ENCODE results near the gene SLC38A3.

DNA sequence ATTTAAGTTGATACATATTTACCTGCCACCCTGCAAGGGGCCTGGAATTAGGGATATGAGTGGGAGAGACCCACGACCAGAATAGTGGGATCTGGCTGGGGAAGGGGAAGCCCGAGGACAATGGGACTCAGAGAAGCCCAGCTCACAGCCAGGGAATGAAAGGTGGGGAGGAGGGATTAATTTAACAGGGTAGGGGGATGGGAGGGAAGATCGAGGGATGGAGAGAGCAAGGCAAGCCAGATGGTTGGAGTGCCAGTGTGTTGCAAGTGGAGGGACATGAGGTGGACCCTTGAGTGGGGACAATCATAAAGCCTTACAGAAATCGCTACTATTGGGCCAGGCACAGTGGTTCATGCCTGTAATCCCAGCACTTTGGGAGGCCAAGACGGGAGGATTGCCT lies 26.5 kb downstream of the SLC38A3 start:
- TF ChIP-seq, protein P1, sequence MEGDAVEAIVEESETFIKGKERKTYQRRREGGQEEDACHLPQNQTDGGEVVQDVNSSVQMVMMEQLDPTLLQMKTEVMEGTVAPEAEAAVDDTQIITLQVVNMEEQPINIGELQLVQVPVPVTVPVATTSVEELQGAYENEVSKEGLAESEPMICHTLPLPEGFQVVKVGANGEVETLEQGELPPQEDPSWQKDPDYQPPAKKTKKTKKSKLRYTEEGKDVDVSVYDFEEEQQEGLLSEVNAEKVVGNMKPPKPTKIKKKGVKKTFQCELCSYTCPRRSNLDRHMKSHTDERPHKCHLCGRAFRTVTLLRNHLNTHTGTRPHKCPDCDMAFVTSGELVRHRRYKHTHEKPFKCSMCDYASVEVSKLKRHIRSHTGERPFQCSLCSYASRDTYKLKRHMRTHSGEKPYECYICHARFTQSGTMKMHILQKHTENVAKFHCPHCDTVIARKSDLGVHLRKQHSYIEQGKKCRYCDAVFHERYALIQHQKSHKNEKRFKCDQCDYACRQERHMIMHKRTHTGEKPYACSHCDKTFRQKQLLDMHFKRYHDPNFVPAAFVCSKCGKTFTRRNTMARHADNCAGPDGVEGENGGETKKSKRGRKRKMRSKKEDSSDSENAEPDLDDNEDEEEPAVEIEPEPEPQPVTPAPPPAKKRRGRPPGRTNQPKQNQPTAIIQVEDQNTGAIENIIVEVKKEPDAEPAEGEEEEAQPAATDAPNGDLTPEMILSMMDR (conservative IDR thresholded peaks at IDR 0.05; ENCODE audit: low read depth in 2 of 2): no peak
- TF ChIP-seq EZH2 (IDR thresholded peaks at IDR 0.05; ENCODE audit: low read depth, unreplicated experiment): no peak
- TF ChIP-seq POLR2AphosphoS5 (IDR thresholded peaks at IDR 0.05; ENCODE audit: low read depth): no peak
- TF ChIP-seq JUNB (IDR thresholded peaks at IDR 0.05; ENCODE audit: unreplicated experiment): no peak
- TF ChIP-seq, protein P2, sequence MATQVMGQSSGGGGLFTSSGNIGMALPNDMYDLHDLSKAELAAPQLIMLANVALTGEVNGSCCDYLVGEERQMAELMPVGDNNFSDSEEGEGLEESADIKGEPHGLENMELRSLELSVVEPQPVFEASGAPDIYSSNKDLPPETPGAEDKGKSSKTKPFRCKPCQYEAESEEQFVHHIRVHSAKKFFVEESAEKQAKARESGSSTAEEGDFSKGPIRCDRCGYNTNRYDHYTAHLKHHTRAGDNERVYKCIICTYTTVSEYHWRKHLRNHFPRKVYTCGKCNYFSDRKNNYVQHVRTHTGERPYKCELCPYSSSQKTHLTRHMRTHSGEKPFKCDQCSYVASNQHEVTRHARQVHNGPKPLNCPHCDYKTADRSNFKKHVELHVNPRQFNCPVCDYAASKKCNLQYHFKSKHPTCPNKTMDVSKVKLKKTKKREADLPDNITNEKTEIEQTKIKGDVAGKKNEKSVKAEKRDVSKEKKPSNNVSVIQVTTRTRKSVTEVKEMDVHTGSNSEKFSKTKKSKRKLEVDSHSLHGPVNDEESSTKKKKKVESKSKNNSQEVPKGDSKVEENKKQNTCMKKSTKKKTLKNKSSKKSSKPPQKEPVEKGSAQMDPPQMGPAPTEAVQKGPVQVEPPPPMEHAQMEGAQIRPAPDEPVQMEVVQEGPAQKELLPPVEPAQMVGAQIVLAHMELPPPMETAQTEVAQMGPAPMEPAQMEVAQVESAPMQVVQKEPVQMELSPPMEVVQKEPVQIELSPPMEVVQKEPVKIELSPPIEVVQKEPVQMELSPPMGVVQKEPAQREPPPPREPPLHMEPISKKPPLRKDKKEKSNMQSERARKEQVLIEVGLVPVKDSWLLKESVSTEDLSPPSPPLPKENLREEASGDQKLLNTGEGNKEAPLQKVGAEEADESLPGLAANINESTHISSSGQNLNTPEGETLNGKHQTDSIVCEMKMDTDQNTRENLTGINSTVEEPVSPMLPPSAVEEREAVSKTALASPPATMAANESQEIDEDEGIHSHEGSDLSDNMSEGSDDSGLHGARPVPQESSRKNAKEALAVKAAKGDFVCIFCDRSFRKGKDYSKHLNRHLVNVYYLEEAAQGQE (IDR thresholded peaks at IDR 0.05; ENCODE audit: unreplicated experiment): no peak

Data from GM23338 (cell line).